ENCODE results near the gene NT5C2.

DNA sequence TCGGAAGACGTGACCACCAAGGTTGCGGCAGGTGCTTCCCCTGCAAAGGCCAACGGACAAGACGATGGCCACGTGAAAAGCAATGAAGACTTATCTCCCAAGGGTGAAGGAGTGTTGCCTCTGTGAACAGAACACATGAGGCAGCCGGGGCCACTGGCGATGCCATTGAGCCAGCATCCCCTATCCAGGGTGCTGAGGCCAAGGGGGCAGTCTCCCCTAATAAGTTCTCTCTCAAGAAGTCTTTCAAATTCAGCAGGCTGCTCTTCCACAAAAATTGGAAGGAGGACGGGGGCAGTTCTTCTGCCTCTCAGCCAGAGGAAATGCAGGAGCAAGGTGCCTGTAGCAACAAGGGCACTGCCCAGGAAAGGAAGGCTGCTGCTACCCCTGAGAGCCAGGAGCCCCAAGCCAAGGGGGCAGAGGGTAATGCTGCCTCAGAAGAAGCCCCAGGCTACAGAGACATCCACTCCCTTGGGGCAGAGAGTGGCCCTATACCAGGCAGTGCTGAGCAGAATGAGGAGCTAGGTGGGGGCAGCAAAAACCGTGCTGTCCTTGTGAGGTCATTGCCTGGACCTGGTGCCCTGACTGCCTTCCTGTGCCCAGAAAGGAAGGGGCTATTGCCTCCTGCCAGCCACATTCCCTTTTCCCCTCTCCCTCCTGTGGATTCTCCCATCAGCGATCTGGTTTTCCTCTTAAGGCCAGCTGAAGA lies 17.3 kb downstream of the NT5C2 start:
- TF ChIP-seq CTCF (IDR thresholded peaks at IDR 0.05 in 8 of 11, conservative IDR thresholded peaks at IDR 0.05 in 3 of 11): no peak
- no peak for TF ChIP-seq POLR2A (IDR thresholded peaks at IDR 0.05)
